HCT116 (cell line): ENCODE measurements around the gene CCDC127.

ENCODE experiments used
- CEBPB ChIP-seq: IDR thresholded peaks from 2 replicates; pipeline ENCODE4 v1.6.1; 2012; ENCODE audit warnings: low read depth
- CTCF ChIP-seq, 3 experiments: fragments of 200-600 bp in 1 of 3; sonication (generic) in 1 of 3; IDR thresholded peaks in 2 of 3; conservative IDR thresholded peaks in 1 of 3; 2 replicates each; pipeline ENCODE4 v1.5.1; 2012 to 2017; ENCODE audit warnings: low read depth in 2 of 3, low read length in 2 of 3, antibody characterized with exemption in 1 of 3, borderline replicate concordance in 1 of 3, control low read depth in 1 of 3, mild to moderate bottlenecking in 1 of 3, mixed read lengths in 1 of 3, mixed run types in 1 of 3, moderate library complexity in 1 of 3; ENCODE audit not compliant: insufficient read depth in 1 of 3
- EZH2 ChIP-seq: fragments of 200-600 bp; sonication (generic); IDR thresholded peaks from 2 replicates; pipeline ENCODE4 v1.6.1; 2017; ENCODE audit warnings: antibody characterized with exemption, mixed run types
- JUND ChIP-seq: IDR thresholded peaks from 2 replicates; pipeline ENCODE4 v1.6.1; 2012
- MAX ChIP-seq: IDR thresholded peaks from 2 replicates; pipeline ENCODE4 v1.6.1; 2012
- POLR2A ChIP-seq: IDR thresholded peaks from 2 replicates; pipeline ENCODE4 v1.7.0; 2011; ENCODE audit warnings: borderline replicate concordance; ENCODE audit not compliant: insufficient read depth, insufficient read length; ENCODE audit errors: extremely low read depth
- RAD21 ChIP-seq: IDR thresholded peaks from 2 replicates; pipeline ENCODE4 v1.6.1; 2012; ENCODE audit warnings: low read depth, mild to moderate bottlenecking
- REST ChIP-seq: IDR thresholded peaks from 2 replicates; pipeline ENCODE4 v1.6.1; 2012; ENCODE audit warnings: low read depth
- SIN3A ChIP-seq: IDR thresholded peaks from 2 replicates; pipeline ENCODE4 v1.6.1; 2012; ENCODE audit warnings: low read depth
- TCF7L2 ChIP-seq: IDR thresholded peaks from 2 replicates; pipeline ENCODE4 v1.7.0; 2011; ENCODE audit warnings: borderline replicate concordance, inconsistent platforms; ENCODE audit not compliant: insufficient read depth, insufficient read length; ENCODE audit errors: extremely low read depth
- ZBTB33 ChIP-seq: IDR thresholded peaks from 2 replicates; pipeline ENCODE4 v1.6.1; 2011; ENCODE audit warnings: mild to moderate bottlenecking, low read length, moderate library complexity; ENCODE audit not compliant: insufficient replicate concordance; ENCODE audit errors: extremely low read depth

- TF ChIP-seq RAD21 (no peak), CTCF (IDR thresholded peaks at IDR 0.05 in 2 of 3, conservative IDR thresholded peaks at IDR 0.05 in 1 of 3; ENCODE audit: borderline replicate concordance in 1 of 3, insufficient read depth in 1 of 3, low read depth in 2 of 3, low read length in 2 of 3) (no peak), TCF7L2 (no peak), MAX (no peak), POLR2A (no peak), SIN3A (no peak), CEBPB (no peak), ZBTB33 (no peak), REST (no peak), EZH2 (no peak), JUND (no peak)
These were observed 45.5 kb downstream of the CCDC127 start for GRCh38 chr5:172421-172820.
